ENCODE measurements around the gene PRXL2A.
"Not testable (repeated sequence)": the region's sequence is repeated elsewhere in the genome, so short reads cannot be mapped to it uniquely, and the experiment has no call there.

DNA sequence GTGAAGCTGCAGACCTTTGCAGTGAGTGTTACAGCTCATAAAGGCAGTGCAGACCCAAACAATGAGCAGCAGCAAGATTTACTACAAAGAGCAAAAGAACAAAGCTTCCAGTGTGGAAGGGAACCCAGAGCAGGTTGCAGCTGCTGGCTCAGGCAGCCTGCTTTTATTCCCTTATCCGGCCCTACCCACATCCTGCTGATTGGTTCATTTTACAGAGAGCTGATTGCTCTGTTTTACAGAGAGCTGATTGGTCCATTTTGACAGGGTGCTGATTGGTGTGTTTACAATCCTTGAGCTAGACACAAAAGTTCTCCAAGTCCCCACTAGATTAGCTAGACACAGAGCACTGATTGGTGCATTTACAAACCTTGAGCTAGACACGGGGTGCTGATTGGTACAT is 49.4 kb upstream of the PRXL2A start:
- TF ChIP-seq, protein P1, sequence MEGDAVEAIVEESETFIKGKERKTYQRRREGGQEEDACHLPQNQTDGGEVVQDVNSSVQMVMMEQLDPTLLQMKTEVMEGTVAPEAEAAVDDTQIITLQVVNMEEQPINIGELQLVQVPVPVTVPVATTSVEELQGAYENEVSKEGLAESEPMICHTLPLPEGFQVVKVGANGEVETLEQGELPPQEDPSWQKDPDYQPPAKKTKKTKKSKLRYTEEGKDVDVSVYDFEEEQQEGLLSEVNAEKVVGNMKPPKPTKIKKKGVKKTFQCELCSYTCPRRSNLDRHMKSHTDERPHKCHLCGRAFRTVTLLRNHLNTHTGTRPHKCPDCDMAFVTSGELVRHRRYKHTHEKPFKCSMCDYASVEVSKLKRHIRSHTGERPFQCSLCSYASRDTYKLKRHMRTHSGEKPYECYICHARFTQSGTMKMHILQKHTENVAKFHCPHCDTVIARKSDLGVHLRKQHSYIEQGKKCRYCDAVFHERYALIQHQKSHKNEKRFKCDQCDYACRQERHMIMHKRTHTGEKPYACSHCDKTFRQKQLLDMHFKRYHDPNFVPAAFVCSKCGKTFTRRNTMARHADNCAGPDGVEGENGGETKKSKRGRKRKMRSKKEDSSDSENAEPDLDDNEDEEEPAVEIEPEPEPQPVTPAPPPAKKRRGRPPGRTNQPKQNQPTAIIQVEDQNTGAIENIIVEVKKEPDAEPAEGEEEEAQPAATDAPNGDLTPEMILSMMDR (IDR thresholded peaks at IDR 0.05): not testable (repeated sequence)
- TF ChIP-seq POLR2A, POLR2AphosphoS5 (IDR thresholded peaks at IDR 0.05): not testable (repeated sequence)
